Activated CD4-positive, alpha-beta T cell treated with anti-CD3 and anti-CD28 coated beads, Interleukin-2, Interleukin-4, amounts not matched to agents 100 ng/mL and 50 ng/mL, durations not matched to agents 16 hours and 8 hours (primary cell): ENCODE results near the gene NLGN4Y.

Experiments used
- DNase-seq: peaks from one replicate; pipeline ENCODE4 v3.0.0-alpha.2; 2020; ENCODE audit warnings: low spot score

The NLGN4Y gene

DNA sequence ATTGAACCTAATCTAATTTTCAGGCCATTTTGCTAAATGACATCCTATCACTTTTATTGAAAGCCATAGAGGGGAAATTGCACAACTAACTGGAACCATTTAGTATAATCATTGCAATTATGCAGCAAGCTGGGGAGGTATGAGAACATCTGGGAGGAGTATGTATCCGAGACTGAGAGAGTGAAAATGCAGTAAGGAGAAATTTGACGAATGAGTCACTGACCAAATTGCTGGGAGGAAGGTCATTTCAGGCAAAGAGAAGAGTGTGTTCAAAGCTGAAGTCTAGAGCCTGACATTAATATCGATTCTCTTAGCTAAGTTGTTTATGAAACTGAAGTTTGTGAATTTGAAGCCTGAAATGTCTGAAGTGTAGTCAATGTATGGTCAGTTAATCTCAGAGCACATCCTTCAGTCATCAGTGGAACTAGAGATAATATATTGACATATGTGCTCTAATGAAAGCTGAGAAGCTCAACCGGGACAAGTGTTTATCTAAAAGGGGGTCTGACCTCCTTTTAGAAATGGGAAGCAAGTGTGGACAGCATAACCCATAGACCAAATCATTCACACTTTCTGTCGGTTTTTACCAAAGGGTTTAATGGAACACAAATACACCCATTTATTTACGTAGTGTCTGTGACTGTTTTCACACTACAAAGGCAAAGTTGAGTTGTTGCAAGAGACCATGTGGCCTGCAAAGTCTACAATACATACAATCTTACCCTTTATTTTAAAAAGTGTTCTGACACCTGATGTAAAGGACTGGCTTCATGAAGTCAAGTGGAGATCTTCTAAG, 120.0 kb downstream of the NLGN4Y start:
- no peak for DNase-seq

DNA sequence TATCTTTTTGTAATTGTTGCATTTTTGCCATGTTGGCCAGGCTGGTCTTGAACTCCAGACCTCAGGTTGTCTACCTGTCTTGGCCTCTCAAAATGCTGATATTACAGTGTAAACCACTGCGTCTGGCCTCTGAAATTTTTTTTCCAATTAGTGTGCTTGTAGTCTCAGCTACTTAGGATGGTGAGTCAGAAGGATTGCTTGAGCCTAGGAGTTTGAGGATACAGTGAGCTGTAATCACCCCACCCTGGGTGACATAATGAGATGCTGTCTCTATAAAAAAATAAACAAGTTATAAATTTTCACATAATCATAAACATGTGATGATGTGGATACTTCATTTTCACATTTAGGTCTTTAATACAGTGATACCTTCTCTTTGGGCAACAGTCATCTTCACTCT, 154.9 kb downstream of the NLGN4Y start:
- DNase-seq, result no peak

DNA sequence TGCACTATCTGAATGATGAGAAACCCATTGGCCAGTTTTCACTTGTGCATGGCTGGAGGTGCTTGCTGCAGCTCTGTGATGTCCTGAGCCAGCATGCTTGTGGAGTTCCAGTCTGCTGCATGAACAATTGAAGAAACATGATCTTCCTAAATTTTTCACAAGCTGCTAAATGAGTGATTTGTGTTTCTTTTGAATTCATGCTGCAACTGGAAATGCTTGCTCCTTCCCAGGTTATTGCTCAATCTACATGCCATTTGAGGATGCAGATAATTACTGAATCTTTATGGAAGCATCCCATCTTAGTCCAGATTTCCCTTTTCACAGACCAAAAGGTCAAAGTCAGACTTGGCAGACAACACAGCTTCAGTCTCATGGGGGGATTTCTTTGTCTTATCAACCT, 170.2 kb downstream of the NLGN4Y start:
- no peak for DNase-seq

DNA sequence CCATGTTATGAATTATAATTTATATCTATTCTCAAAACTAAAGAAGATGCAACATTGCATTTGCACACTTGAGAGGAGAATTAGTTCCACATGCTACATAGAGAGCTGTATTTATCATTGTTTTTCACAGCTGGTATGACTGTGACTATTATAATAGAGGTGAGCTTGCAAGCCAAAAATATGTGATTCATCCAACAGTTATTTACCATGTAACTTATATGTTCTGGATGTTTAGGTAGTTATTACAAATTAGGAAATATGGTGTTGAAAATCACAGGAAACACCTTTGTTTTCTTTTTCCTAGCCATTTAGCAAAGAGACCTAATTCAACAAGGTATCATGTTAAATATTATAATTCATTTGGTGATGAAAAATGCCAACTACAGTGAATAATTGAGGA, 183.8 kb downstream of the NLGN4Y start:
- DNase-seq, result no peak

DNA sequence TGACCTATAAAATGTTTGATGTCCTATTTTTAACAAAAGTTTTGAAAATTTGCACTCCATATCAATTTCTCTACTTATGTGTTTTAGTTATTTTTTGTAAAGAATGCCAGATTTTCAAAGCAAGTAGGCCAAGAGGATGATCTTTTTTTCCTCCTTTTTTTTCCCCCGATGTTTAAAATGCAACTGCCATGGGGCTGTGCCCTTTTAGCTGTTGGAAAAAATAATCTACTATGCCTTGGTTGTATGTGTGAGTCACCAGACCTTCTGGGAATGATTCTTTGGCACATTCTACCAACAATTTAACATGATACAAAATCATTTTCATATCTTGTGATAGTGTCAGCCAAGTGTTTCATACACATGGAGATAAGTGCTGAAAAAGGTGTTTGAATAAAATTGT, 217.3 kb downstream of the NLGN4Y start:
- DNase-seq, result no peak

DNA sequence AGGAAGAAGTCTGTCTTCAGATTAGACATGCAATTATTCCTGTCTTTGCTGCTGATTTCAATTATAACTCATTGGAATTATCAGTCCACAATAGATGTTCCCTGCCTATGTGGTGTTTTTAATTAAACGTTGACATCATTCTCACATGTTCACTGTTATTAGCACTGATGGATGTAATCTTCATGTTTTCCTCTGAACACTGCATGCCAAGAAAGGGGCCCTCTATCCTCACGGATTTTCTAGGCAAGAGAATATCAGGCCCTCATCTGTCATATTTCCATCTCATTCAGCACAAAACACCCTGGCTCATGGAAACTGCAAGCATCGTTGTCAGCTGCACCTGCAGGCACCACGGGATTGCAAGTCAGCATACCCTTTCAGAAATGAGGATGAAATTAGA, 224.0 kb downstream of the NLGN4Y start:
- DNase-seq, result no peak

DNA sequence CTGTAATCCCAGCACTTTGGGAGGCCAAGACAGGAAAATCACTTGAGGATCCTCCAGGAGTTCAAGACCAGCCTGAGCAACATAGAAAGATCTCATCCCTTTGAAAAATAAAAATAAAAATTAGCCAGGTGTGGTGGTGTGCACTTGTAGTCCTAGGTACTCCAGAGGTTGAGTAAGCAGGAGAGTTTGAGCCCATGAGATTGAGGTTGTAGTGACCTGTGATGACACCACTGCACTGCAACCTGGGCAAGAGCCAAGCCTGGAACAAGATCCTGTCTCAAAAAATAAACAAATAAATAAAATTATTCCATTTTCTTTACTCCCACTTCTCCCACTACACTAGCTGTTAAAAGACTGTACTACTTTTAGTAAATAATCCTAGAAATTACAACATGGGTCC, 231.2 kb downstream of the NLGN4Y start:
- DNase-seq, result no peak

DNA sequence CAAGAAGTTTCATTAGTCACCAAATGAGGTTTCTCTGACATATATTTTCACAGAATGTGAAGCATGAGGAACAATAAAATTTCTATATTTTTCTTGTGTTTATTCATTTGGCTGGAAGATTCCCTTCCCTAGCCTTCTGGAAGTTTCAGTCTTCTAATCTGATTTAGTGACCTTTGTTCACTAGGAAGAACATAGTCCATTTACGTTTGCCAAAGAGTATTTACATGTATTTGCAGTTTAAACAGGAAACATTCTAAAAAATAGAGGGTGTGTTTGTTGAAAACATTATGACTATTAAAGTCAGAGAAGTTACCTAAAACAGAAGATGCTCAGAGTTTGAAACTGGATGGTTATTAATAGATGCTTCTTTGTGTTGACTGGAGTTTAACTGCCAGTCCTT, 238.6 kb downstream of the NLGN4Y start:
- DNase-seq, result no peak

DNA sequence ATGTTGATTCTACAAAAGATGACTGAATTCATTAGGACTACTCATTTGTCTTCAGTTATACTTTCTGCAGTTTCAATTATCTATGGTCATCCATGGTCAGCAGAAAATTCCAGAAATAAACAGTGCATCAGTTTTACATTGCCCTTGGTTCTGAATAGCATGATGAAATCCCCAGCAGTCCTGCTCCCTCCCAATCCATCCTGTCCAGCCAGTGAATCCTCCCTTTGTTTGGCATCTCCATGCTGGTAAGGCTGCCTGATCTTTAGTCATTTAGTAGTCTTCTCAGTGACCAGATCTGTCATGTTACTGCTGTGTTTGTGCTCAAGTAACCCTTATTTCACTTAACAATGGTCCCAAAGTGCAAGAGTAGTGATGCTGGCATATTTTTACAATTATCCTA, 239.3 kb downstream of the NLGN4Y start:
- no peak for DNase-seq

DNA sequence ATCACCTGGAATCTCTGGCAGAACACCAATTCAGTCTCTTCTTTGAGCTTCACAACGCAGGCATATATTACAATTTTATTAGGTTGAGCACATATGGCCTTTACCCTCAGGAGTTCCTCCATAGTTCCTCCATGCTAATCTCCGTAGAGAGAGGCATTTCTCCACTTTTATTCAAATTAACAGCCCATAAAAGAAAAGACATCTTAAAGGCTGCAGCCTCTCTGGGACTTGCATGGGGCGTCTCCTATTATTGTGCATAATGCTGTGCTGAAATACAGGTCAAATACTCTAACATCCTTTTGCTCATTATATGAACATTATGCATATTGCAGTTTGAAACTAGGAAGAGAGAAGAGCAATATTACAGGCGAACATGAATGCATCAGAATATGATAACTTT, 253.9 kb downstream of the NLGN4Y start:
- DNase-seq, result no peak

DNA sequence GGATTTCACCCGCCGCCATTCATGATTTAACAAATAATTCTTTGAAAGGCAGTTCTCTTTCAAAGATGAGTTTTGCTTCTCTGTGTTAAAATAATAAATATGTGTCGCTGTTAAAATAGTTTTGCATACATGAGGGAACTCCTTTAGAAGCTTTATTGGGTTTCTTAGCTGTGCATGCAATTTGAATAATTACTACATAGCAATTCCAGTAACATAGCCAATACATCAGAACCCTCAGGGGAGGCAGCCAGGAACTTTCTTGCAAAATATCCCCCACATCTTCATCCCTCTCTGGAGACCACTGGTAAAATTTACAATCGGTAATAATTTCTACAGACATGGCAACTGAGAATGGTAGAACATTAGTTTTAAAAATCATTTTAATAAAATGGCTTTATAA, 268.8 kb downstream of the NLGN4Y start:
- DNase-seq, result no peak

DNA sequence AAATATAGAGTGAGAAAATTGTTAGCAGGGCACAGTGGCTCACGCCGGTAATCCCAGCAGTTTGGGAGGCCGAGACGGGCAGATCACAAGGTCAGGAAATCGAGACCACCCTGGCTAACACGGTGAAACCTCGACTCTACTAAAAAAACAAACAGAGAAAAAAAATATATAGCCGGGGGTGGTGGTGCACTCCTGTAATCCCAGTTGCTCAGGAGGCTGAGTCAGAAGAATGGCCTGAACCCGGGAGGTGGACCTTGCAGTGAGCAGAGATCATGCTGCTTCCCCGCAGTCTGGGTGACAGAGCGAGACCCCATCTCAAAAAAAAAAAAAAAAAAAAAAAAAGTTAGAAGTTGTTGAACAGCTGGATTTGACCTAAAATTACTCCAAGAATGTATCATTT, 269.3 kb downstream of the NLGN4Y start:
- no peak for DNase-seq

DNA sequence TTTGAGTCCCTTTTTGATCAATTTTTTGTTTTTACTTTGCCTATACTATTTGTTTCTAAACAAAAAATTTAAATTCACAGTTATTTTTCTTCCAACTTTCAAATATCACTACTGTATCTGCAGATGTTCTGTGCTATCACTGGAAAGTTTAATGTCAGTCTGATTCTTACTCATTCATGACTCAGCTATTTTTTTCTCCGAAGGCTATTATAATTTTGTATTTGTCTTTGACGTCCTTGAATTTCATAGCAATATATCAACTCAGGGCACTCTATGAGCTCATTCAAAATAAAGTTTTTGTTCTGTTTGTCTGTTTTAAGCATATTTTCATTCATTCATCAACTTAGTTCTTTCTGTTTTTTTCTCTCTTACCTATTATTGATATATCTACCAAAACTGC, 273.7 kb downstream of the NLGN4Y start:
- DNase-seq, result no peak

DNA sequence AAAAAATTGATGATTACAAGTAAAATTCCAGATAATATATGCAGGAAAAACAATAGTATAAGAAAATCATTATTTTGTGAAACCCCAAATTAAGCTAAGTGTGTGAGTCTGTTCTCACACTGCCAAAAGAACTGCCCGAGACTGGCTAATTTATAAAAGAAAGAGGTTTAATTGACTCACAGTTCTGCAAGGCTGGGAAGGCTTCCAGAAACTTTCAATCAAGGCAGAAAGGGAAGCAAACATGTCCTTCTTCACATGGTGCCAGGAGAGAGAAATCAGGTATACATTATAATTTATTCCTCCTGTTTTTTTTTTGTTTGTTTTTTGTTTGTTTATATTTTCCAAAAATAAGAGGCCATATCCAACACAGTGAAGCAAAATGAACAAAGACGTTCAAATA, 276.8 kb downstream of the NLGN4Y start:
- DNase-seq, result no peak

DNA sequence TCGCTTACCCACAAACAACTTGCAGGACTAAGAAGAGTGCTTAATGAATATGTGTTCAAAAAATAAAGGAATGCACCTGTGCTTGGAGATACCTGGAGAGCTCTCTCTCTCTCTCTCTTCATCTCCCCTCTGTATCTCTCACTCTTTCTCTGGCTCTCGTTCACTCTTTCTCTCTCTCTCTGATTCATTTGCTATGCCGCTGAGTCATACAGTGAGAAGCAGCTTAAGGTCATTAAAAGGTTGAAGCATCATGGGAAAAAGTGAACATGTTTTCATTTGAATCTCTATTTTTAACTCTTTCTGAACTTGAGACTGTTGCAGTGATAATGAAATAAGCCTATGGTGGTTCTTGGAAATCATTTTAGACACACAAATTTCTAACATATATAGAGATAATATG, 277.8 kb downstream of the NLGN4Y start:
- no peak for DNase-seq

DNA sequence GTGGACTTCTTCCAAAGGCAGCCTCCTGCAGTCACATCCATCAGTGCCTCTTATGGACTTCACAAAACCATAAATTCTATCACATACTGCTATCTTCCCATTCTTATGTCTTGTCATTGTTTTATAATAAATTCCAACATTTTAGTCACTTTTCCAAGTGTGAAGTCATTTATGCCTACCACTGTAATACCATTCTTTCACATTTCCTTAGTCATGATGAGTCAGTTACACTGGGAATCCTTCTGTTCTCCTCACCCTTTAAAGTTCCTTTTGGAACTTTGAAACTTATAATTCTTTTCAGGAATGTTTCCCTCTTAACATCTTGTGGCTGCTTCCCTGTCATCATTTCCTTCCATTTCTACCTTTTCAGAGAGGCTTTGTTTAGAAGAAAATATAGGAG, 279.7 kb downstream of the NLGN4Y start:
- no peak for DNase-seq

DNA sequence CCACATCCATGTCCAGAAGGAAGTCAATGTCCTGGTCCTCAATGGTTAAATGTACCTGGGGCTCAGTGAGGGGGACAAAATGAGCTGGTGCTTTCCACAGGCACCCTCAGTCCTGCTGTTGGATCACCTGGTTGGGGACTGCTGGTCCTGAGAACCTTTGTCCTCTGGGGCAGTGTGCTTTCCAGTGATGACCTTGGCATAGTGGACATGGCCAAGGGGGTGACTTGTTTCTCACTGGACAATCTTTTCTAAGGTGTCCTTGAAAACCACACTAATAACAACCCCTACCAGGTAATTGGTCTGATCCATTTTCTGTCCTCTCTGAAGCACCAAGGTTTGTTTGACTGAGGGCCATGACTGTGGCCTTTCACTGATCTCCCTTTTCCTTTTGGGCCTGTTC, 294.1 kb downstream of the NLGN4Y start:
- no peak for DNase-seq

DNA sequence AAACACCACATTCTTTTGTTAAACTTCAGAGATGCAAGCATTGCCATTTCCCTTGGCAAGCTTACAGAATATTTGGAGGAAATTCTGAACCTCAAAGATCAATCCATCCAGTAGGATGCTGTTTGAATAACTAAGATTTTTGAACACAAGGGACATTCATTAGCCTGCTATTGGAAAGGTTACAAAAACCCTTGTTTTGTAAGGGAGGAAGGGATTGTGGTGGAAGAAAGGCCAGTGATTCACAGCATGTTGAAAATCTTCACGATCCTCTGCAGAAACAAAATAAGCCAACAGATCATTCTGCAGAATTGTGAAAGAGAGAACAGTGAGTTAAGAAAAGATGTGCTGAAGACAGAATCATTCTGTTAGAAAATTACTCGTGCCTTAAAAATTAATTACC, 297.9 kb downstream of the NLGN4Y start:
- DNase-seq, result no peak

DNA sequence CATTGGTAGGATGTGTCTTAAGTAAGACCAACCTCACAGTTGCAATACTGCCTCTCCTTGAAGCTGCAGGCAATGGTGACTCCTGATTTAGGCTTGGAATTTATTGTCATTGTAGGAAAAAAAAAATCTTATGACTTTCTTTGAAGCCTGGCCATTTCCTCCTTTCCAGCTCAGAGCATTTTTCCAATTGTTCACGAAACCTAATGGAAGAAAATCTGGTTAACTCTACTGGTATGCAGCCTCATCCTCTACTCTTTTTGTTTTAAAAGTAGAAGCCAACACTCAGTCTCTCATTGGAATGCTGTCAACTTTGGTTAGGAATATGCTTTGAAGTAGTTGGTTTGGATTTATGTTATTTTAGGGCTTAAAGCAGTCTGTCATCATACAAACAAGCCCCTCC, 298.6 kb downstream of the NLGN4Y start:
- DNase-seq, result no peak

DNA sequence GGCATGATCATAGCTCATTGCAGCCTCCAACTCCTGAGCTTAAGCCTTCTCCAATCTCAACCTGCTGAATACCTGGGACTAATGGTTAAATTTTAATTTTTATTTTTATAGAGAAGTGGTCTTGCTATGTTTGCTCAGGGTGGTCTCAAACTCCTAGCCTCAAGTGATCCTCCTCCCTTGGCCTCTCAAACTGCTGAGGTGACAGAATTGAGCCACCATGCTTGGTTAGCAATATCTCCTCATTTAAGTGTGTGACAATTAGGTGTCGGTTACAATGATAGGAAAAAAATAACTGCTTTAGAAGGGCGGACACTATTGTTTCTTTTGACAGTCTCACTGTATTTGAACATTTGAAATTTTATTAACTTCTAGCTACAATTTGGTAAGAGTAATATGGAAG, 300.3 kb downstream of the NLGN4Y start:
- DNase-seq, result no peak

DNA sequence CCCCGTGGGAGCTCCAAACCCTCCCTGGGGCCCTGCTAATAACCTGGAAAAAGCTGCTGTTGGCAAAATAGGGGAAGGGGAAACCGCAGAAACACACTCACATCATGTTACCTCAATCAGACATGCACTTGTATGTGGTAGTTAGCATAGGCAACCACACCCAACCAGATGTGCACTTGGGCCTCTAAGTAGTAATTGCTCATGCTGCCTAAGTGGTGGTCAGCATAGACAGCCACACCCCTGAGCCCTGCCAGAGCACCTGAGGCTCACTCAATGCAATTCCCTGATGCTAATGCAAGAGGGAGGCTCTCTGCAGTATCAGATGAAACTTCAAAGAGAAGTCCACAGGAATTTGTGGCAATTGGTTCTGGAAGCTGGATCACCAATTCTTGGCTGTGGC, 301.4 kb downstream of the NLGN4Y start:
- DNase-seq, result no peak

DNA sequence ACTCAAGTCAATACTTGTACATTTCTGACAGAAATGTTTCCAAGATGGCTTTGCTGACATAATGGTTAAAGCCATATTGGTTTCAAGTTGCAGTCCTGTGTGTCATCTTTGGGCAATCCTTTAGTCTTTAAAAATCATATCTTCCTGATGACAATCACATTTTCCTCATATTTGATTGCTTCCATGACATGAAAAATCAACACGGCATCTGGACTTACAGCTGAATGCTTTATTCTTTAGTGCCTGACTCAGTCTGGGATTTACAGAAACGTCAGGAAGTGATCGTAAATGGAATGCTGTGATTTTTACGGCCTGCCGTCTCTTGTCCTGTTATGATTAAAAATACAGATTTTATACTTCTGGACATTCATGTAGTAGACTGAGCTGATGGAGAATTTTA, 304.2 kb downstream of the NLGN4Y start:
- no peak for DNase-seq

DNA sequence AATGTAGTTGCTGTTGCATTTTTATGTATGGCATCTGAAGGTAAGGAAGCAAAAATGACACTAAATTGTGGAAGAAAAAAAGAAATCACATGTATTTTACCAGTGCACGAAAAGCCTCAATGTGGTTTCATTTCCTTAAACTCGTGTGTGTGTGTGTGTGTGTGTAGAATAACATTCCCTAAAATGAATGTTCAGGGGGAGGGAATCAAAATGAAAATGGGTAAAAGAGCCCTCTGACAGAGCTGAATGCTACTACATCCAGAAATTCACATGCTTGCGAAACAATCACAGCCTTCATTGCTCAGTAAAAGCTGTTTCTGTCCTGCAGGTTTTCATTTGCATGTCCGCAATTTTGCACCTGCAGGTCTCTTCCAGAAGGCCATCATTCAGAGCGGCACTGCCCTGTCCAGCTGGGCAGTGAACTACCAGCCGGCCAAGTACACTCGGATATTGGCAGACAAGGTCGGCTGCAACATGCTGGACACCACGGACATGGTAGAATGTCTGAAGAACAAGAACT, 305.1 kb downstream of the NLGN4Y start:
- DNase-seq, result no peak
